Stimulated activated CD4-positive, alpha-beta T cell treated with anti-CD3 and anti-CD28 coated beads, Interleukin-15, amount 100 ng/mL, for 1 hour (primary cell): ENCODE results near the gene AGPAT4.
"Not testable (repeated sequence)": the region's sequence is repeated elsewhere in the genome, so short reads cannot be mapped to it uniquely, and the experiment has no call there.

Source experiments
- DNase-seq, 2 donors: peaks; one replicate each; pipeline ENCODE4 v3.0.0-alpha.2; 2020; ENCODE audit warnings: low read depth in 1 of 2, low spot score in 1 of 2

AGPAT4 gene

DNA sequence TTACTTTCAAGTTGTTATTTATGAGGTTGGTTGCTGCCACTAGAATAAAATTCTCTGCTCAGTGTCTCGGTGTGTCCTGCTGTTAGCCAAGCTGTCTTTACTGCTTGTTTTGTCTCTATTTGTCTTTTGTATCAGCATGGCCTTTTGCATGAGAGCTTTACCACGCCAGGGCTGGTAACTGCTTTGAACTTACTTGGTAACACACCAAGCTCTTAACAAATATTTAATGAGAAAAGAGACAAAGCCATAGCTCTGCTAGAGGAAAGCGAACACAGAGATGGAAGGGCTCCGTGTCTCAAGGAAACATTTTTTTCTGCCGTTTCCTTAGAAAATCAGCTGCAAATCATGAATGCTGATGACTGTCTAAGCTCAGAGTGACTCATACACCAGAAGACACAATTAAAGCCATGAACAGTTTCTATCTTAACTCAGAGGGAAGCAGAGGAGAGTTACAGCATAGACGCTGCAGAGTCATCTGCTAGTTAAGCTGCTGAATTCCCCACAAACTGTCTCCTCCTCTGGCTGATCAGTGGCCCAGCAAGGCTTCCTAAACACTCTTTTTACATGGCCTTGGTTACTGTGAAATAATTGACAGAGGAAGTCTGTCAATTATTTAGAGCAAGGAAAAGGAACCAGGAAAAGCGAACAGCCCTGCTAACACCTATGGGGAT is 44.8 kb downstream of the AGPAT4 start:
- no peak for DNase-seq

DNA sequence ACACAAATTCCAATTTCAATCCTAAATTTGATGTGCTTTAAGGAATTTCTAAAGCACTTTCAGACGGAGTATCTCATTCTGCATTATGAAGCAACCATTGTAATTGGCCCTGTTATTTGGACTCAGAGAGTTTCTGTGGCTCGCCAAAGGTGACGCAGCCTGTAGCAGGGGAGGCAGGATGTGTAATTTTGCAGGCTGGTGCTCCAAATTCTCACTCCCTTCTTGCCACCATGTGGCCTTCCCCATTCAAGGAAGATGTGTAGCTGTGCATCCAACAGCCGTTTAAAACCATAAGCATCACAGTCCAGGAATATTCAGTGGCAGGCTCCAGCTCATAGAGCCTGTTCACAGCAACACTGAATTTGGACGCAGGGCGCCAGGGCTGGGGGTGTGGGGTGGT is 45.8 kb downstream of the AGPAT4 start:
- DNase-seq = no peak

DNA sequence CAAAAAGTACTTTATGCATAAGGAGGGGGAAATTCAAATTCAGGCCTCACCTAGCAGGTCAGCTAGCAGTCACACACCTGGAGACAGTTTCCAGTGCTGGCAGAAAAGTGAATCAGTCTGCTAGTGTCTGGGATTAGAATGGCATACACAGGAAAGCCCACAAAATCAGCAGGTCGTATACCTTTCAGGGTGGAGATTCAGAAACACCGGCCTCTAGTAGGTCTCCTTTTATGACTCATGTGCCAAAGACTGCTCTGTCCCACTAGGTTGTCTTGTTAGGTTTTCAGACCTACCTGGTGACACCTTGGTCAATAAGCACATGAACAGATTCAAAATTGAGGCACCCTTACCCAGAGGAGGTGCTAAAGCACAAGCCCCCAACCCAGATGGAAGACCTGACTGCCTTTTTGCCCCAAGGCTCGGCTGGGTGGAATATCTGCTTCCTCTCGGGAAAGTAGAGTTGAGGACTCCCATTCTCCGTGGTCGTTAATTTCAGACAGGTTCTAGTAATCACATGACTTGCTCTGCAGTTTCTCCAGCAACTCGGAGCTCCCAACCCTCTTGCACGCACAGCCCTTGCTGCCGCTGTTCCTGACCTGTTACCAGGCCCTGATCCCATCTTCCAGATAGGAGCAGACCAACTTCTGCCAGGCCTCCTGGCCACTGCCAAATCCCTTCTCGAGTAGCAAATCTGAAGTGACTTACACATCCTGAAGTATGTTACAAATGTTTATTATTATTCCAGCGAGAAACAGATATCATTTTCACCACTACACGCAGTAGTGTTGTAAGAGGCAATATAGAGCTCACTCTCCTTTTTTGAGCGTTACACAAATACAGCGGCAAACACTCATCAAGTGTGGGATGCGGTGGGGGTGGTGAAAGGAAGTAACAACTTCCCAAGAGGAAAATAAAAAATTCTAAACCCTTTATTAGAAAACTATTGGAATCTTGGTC is 46.6 kb downstream of the AGPAT4 start:
- no peak for DNase-seq

DNA sequence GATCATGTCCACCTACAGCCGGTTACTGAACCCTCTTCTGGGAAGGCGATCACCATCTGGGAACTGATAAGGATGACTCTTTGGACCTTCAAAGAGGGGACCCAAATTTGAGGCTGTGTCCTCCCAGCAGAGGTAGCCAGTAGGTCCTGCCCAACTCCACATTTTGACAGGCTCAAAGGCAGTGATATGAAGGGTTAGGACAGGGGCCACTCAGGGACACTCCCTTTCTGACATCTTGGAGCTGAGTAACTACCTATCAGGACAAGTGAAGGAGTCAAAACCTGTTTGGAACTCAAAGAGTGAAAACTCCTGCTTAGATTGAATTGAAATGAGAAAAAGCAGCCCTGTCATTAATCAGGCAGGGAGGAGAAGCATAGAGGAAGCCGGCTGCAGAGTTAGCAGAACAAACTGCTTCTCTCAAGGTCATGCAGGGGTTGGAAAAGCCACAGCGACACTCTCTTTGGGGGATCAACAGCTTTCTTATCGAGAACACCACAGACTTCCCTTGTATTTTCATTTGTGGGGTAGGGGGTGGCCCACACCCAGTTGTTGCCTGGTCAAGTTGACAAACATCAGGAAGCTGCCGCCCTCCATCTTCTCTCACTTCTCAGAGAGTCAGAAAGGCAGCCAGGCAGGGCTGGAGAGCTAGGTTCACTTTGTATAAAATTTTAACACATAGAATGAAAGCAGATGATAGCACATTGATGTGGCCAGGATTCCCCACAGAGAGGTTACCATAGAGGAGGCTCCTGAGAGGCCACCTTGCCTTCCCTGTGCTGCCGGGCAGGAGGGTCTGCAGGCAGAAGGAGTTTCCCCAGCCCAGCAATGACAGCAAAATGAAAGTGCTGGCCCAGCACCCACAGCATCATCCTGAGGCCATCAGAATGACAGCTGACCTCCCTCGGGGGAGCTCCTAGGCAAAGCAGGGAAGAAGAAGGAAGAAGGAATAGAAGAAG is 47.6 kb downstream of the AGPAT4 start:
- DNase-seq = no peak

DNA sequence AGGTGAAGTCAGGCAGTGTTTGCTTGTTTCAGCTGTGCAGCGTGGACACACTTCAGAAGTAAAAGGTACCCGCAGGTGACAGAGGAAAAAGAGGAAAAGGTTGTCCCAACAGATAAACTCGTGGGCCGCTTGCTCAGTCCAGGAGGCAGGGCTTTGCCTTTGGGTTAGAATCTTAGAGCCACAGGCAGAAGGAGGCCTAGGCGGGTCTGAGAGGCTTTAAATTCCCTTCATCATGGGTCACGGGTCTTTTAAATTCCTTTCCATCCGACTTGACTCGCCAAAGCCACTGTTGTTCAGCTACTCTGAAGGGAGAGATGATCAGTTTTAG is 48.2 kb downstream of the AGPAT4 start:
- no peak for DNase-seq

DNA sequence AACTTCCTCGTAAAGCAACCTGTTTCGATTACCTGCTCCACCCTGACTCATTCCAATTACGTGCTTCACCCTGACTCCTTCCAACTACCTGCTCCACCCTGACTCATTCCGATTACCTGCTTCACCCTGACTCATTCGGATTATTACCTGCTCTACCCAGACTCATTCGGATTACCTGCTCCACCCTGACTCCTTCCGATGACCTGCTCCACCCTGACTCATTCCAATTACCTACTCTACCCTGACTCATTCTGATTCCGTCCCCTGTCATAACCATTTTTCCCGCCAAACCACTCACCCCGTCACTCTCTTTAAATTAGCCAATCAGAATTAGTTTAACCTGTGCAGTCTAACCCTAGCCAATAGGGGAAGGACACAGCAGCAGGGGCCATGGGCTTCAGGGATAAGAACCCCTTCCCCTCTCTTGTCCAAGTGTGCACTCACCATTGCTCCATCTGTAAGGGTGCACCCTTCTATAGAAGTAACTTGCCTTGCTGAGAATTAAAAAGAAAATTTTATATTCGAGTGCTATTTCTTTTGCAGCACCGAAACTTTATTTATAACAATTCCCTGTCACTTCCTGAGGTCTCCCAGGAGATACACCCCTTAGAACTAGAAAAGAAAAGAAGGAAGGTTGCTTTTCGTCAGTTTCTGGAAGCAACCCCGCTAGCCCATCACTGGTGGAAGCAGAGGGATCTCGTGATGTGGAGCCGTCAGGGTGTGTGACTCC is 48.7 kb downstream of the AGPAT4 start:
- DNase-seq = not testable (repeated sequence)

DNA sequence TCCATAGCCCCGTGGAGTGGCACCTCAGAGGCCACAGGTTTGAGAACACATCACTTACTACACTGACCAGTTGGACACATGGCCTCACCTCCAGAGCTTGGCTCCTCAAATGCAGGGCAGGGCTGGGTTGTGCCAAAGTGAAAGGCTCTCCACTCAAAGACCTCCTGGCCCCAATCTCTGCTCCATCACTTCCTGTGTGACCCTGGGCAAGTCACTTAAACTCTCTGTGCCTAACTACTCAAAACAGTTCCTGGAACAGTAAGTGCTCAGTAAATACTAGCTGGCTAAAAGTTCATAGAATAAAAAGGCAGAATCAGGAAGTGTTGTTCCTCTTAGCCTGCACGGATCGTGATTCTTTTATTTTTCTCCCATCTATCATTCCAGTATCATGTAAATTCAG is 50.2 kb downstream of the AGPAT4 start:
- DNase-seq = no peak

DNA sequence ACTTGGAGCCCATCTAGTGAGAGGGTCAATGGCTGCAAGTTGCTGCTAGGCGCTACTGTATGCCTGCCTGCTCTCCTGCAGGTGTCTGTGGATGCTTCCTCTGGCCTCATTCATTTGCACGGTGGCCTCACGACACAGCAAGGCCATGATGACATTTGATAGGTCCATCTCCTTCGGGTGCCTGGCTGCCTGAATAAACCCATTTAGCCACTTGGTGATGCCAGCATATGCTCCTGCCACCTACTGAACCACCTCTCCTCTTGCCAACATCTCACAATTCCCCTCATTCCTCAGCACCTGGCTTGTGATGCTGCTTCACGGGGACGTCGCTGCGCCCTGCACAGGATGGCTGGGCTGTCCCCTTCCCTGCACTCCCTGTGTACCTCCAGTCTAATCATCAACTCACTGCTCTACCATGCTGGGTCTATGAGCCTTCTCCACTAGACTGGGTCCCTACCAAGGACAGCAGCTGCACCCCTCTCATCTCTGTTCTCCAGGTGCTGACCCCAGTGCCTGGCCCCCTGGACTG is 51.1 kb downstream of the AGPAT4 start:
- no peak for DNase-seq

DNA sequence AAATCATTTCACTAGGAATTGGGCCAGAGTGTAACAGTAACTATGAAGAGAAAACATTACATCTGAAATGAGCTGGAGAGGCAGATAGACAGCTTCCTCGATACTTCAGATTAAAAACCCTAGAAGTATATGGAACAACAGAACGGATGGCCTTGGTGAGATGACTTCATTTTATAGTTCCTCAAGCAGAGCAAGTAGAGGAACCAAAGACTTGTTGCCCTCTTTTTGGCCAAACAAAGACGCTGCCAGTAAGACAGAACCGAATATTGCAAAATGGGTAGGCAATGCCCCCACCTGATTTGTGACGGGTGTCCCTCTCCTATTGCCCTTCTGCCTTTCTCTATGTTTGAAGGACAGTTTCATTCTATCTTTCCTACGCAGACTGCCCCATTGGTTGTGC is 53.5 kb downstream of the AGPAT4 start:
- no peak for DNase-seq

DNA sequence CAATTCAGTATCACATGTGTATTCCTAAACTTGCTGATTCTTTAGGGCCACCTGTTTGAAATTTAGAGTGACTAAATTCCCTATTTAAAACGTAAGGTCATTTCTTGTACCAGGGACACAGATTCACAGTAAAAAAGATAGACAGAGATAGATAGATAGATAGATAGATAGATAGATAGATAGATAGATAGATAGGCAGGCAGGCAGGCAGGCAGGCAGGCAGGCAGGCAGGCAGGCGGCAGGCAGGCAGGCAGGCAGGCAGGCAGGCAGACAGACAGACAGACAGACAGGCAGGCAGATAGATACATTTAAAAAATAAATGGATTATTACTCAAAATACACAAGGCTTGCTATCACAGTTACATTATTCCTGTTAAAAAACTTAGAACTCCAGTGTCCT is 54.2 kb downstream of the AGPAT4 start:
- DNase-seq = no peak

DNA sequence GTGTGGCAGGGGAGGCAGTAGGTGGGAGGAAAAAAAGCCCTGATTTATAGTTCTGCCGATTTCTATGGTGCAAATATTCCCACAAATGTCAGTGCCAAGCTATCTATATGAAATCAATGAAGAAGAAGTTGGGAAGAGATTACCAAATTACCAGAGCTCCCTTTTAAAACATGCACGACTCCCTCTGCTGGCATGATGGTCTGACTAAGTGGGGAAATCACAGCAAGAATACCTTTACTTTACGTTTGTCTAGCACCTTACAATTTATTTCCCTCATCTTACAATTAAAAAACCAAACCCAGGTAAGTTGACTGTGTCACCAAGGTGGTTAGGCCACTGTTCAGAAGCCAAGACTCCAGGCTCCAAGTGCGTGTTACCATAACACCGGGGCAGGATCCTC is 55.6 kb downstream of the AGPAT4 start:
- DNase-seq = no peak

DNA sequence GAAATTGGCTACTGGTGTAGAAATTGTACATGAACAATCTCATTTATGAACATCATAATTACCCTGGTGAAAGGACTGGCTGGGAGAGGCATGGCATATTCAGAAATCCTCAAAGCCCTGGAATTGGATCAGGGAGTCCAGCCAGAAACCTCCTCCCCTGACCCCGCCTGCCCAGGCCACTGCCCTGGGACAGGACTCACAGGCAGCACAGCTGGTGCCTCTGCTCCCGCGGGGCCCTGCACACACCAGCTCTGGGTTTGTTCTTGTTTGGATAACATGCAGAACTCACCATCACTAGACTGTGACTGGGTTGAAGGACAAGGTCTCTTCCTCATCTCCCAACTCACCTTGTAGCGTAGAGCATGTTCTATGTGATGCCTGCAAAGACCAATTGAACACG is 56.2 kb downstream of the AGPAT4 start:
- no peak for DNase-seq

DNA sequence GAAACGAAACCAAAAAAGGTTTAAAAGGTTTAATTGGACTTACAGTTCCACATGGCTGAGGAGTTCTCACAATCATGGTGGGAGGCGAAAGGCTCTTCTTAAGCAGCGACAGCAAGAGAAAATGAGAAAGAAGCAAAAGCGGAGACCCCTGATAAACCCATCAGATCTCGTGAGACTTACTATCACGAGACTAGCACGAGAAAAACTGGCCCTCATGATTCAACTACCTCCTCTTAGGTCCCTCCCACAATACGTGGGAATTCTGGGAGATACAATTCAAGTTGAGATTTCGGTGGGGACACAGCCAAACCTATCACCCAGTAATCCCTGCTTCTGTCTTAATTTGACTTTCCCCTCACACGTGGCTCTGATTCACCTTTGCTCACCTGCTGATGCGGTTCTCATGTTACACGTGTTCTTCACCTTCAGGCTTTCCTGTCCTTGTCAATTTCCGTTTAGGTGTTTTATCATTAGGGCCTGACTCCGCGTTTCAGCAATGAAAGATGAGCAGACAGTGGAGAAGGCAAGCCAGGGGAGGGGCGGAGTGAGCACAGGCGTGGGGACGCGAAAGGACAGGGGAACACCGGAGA is 57.1 kb downstream of the AGPAT4 start:
- no peak for DNase-seq

DNA sequence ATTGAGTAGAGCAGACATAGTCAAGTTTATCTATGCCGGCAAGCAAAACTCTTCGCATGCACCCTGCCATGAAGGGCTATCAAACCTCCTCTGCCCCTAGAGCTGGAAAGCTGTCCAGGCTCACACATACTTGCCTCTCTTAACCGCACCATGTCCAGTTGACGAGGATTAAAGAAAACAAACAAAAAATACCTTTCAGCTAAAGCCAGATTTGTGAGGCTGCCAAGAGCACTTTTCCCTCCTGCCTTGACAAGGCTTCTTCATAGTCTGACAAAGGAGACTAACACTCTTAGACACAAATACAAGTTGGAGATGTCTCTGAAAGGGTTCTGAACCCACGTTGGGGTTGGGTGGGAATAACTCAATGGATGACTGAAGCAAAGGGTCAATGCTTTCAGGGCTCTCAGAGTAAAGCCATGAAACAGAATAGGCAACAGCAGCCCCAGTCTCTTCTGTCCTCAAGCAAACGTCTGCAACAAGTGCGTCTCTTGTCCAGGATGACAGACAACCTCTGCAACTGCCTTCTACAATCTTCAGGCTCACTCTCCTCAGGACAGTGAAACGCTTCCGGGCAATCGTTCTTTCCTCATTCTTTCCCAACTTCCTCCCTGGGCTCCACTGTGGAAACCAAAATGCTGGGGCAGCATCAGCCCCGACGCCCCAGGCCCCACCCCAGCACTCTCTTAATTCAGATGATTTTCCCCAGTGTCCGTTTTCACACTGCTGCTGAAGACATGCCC is 57.8 kb downstream of the AGPAT4 start:
- no peak for DNase-seq

DNA sequence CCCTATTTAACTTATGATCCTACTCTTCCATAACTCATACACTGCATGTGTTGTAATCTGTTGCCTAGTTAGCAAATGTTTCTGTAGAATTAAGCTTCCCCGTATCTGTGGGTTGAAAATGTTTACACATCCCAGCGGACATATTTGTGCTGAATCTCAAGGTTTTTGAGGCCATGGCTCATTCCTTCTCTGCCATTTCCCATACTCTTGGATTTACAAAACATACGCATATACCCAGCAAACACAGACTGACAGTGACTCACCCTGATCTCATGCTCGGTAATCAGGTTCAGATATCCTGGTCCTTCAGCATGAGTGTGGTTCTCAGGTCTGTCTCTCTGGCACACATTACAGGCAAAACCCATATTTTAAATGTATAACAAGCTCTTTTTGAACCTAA is 58.7 kb downstream of the AGPAT4 start:
- DNase-seq = no peak

DNA sequence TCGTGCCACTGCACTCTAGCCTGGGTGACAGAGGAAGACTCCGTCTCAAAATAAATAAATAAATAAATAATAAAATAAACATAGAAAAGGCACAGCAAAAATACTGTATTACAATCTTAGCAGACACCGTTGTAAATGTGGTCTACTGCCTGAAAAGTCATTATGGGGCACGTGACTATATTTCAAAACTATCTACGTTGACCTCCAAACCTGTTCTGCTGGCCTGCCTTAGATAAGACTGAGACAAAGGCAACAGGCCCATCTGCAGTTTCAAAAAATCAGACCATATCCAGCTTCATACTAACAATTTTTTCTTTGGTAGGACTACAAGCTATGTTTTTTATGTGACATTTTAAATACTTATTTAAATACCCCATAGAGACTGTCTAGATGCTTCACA is 59.1 kb downstream of the AGPAT4 start:
- no peak for DNase-seq

DNA sequence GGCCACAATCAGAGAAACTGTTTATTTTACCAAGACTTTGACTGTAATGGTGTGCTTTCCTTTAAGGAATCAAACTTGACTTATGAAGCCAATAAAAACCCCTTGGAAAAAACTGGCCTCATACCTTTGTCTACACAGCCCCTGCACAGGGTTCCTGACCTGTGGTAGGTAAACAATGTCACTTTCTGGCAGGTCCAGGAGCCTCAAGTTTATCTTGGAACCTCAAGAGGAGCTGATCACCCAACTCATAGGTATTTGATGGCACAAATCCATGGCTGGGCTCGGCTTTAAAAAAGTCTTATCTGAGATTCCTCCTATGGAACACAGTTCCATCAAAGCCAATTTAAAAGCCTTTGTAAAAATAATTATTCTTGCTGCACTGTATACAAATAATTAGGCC is 61.0 kb downstream of the AGPAT4 start:
- DNase-seq = no peak

DNA sequence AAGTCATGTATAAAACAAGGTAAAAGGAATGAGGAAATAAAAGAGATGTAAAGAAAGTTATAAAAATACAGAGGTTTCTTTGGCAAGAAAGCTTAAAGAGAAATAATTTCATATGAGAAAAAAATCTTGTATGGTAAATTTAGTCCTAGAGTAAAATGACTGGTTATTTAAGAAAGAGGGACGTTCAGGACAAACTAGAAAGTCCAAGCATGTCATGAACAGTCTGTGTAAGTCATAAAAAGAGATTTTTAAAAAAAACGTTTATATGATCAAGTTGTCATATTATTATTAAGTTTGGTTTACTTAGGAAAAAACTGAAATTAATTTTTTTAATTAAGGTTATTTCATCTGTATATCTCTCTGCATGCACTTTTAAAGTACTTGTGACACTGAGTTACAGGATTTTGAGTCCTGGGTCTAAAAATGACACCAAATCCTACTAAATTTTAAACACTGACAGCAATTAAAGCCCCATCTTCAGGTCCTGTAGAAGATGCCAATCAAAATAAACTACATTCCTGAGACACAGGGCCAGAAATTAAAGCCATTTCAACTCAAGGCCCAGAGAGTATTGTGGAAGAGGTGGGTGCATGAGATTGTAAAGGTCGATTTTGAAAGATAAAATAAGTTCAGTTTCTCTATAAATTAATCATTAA is 62.4 kb downstream of the AGPAT4 start:
- no peak for DNase-seq

DNA sequence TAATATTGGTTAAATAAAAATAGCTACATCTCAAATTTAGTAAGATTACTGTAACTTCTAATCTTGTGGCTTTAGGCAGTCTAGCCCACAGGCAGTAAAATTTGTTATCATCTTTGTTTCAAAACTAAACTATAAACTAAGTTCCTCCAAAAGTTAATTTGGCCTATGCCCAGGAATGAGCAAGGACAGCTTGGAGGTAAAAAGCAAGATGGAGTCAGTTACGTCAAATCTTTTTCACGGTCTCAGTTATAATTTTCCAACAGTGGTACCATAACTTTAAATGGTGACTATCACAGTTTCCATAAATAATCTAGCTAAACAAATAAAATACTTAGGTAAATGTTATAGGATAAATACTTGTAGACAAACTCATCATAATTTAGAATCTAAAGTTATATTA is 63.0 kb downstream of the AGPAT4 start:
- DNase-seq = no peak
